Keratinocyte (primary cell): ENCODE measurements around the gene PRLH. TPM values are rescaled to one million over a fixed set of nuclear protein-coding genes. Genes with fewer than 3 reads are reported as not detected.

ENCODE experiments used
- DNase-seq: peaks from one replicate; pipeline ENCODE4 v3.0.0-alpha.2; 2011; ENCODE audit warnings: low read depth, missing footprints, low spot score
- FAIRE-seq: peaks from 2 replicates; lab custom pipeline; 2011; peaks lifted over from hg19 to GRCh38; lab: Jason Lieb, UNC
- H2AFZ ChIP-seq: 2 replicates; pipeline ENCODE4 v1.6.0; 2012; ENCODE audit warnings: low read length, control low read depth, inconsistent platforms; ENCODE audit not compliant: control insufficient read depth
- H3K27ac ChIP-seq: 2 replicates; pipeline ENCODE4 v1.5.1; 2011; ENCODE audit warnings: low read length; ENCODE audit not compliant: control insufficient read depth, insufficient read depth
- H3K27me3 ChIP-seq: 3 replicates; pipeline ENCODE4 v1.6.0; 2011; ENCODE audit warnings: low read length; ENCODE audit not compliant: control insufficient read depth, insufficient read depth; ENCODE audit errors: extremely low read depth
- H3K36me3 ChIP-seq, 2 experiments: 2 replicates in 1 of 2; 3 replicates in 1 of 2; pipeline ENCODE4 v1.5.1; 2011; ENCODE audit warnings: low read length in 2 of 2, mild to moderate bottlenecking in 1 of 2; ENCODE audit not compliant: control insufficient read depth in 2 of 2, insufficient read depth in 2 of 2; ENCODE audit errors: extremely low read depth in 1 of 2
- H3K4me1 ChIP-seq: 3 replicates; pipeline ENCODE4 v1.5.1; 2011; ENCODE audit warnings: low read length; ENCODE audit not compliant: control insufficient read depth, insufficient read depth; ENCODE audit errors: extremely low read depth
- H3K4me2 ChIP-seq: 3 replicates; pipeline ENCODE4 v1.6.0; 2011; ENCODE audit warnings: low read depth, low read length; ENCODE audit not compliant: control insufficient read depth, insufficient read depth; ENCODE audit errors: extremely low read depth
- H3K4me3 ChIP-seq, 3 experiments: fragments of 200-600 bp in 1 of 3; sonication (generic) in 1 of 3; 2 replicates in 2 of 3; 3 replicates in 1 of 3; pipeline ENCODE4 v1.5.1; 2011 to 2016; ENCODE audit warnings: low read length in 3 of 3, mild to moderate bottlenecking in 3 of 3, control low read depth in 2 of 3, inconsistent platforms in 1 of 3, low read depth in 1 of 3, mixed read lengths in 1 of 3, mixed run types in 1 of 3, moderate library complexity in 1 of 3; ENCODE audit not compliant: control insufficient read depth in 2 of 3, insufficient read depth in 2 of 3; ENCODE audit errors: extremely low read depth in 1 of 3
- H3K79me2 ChIP-seq: 2 replicates; pipeline ENCODE4 v1.6.0; 2012; ENCODE audit warnings: low read length; ENCODE audit not compliant: control insufficient read depth, insufficient read depth
- H3K9ac ChIP-seq: 3 replicates; pipeline ENCODE4 v1.6.0; 2011; ENCODE audit warnings: low read length; ENCODE audit not compliant: control insufficient read depth, insufficient read depth; ENCODE audit errors: extremely low read depth
- H3K9me1 ChIP-seq: 3 replicates; pipeline ENCODE4 v1.6.0; 2011; ENCODE audit warnings: low read length; ENCODE audit not compliant: control insufficient read depth, insufficient read depth; ENCODE audit errors: extremely low read depth
- H3K9me3 ChIP-seq: 2 replicates; pipeline ENCODE4 v1.5.1; 2012; ENCODE audit warnings: low read depth, low read length; ENCODE audit not compliant: control insufficient read depth
- H4K20me1 ChIP-seq: 3 replicates; pipeline ENCODE4 v1.6.0; 2011; ENCODE audit warnings: low read length; ENCODE audit not compliant: control insufficient read depth, insufficient read depth; ENCODE audit errors: extremely low read depth
- EZH2 ChIP-seq: IDR thresholded peaks from one replicate; pipeline ENCODE4 v1.6.1; 2012; ENCODE audit warnings: inconsistent platforms, mild to moderate bottlenecking, low read length, moderate library complexity
- dilution Hi-C: fragments of 300-500 bp; cut with MboI; formaldehyde crosslinking; loops from one replicate; pipeline ENCODE4 v1.7.0; 2020; ENCODE audit warnings: low sequenced_read_pairs; ENCODE audit not compliant: extremely low pct_ligation_motif_present
- polyA minus RNA-seq, 3 experiments: library from RNA; depleted of rRNA, polyadenylated mRNA; stranded (reverse); fragments of >200 nt; gene quantifications; 1 replicate in 1 of 3; 2 replicates in 1 of 3; 3 replicates in 1 of 3; pipeline ENCODE4 v1.2.3, GENCODE V29; 2011
- polyA plus RNA-seq, 5 experiments: library from polyadenylated mRNA; depleted of rRNA in 3 of 5; stranded (reverse) in 3 of 5; stranded (forward) in 1 of 5; unstranded in 1 of 5; fragments of >200 nt; gene quantifications; 1 replicate in 1 of 5; 2 replicates in 3 of 5; 3 replicates in 1 of 5; pipeline versions ENCODE4 v1.2.1 to v1.2.3, GENCODE V29; 2011 to 2012; ENCODE audit warnings: missing spikeins in 2 of 5, low read depth in 1 of 5, low replicate concordance in 1 of 5
- TF ChIP-seq, protein P1 (sequence below), 3 experiments: IDR thresholded peaks in 1 of 3; conservative IDR thresholded peaks in 1 of 3; optimal IDR thresholded peaks in 1 of 3; 2 replicates in 2 of 3; 3 replicates in 1 of 3; pipeline versions ENCODE3 to v1.5.1; 2011; ENCODE audit warnings: low read length in 3 of 3, mild to moderate bottlenecking in 3 of 3, moderate library complexity in 2 of 3, control low read depth in 1 of 3, inconsistent platforms in 1 of 3; ENCODE audit not compliant: insufficient read depth in 2 of 3; ENCODE audit errors: extremely low read depth in 1 of 3

The PRLH gene, protein sequence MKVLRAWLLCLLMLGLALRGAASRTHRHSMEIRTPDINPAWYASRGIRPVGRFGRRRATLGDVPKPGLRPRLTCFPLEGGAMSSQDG
- polyA plus RNA-seq = not detected in 3 replicates
- polyA plus RNA-seq (2011; ENCODE audit: low read depth) = not detected
- not detected in 2 replicates for polyA plus RNA-seq (2011; cell fraction: cytosol; rRNA removed)
- polyA plus RNA-seq (2011; cell fraction: nucleus; rRNA removed) = not detected in 2 replicates
- polyA plus RNA-seq (2012; ENCODE audit: low replicate concordance) = not detected in 2 replicates
- not detected in 3 replicates for polyA minus RNA-seq
- not detected for polyA minus RNA-seq (2011; cell fraction: cytosol; rRNA and poly(A)+ RNA removed)
- polyA minus RNA-seq (2011; cell fraction: nucleus; rRNA and poly(A)+ RNA removed) = not detected in 2 replicates

DNA sequence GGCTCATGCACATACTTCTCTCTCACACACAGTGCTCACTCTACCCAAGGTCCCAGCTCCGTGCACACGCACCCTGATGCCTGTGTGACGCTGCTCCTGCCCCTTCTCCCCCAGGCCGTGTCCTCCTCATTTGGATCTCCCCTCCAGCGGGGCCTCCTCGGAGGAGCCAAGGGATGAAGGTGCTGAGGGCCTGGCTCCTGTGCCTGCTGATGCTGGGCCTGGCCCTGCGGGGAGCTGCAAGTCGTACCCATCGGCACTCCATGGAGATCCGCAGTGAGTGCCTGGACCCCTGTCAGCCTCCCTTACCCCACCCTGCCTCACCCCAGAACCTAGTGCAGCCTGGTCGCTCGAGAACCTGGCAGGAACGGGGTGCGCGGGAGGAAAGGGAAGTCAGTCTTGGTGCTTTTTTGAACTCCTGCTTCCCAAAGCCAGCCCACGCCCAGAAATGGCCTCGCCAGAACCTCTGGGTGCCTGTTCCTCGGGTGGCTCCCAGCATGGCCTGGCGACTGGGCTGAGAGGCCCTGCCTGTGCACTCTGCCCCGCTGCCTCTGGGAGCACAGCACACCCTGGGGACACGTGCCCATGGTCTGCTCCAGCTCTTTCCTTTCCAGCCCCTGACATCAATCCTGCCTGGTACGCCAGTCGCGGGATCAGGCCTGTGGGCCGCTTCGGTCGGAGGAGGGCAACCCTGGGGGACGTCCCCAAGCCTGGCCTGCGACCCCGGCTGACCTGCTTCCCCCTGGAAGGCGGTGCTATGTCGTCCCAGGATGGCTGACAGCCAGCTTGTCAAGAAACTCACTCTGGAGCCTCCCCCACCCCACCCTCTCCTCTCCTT is at the start of gene PRLH:
PRLH (plus strand) TSS at position 174 of the 835 bp plus-strand sequence; CDS start at position 174, 0 bp downstream.
- Histone ChIP-seq H3K4me1 (no peaks in the 10 kb centered on the region), H3K9me3 (peaks cover 3% of the 10 kb centered on the region), H3K27ac (no peak within 1 kb of the TSS), H3K4me2 (no peak within 1 kb of the TSS), H3K9ac (no peak within 1 kb of the TSS), H3K27me3 (no peaks in the 10 kb centered on the region), H3K9me1 (no peaks in the 10 kb centered on the region), H3K36me3 (no peaks in the 10 kb centered on the region), H4K20me1 (no peaks in the 10 kb centered on the region), H3K79me2 (no peaks in the 10 kb centered on the region), H3K4me3 (no peak within 1 kb of the TSS), H2AFZ (no peak within 1 kb of the TSS)
- TF ChIP-seq, protein P1, sequence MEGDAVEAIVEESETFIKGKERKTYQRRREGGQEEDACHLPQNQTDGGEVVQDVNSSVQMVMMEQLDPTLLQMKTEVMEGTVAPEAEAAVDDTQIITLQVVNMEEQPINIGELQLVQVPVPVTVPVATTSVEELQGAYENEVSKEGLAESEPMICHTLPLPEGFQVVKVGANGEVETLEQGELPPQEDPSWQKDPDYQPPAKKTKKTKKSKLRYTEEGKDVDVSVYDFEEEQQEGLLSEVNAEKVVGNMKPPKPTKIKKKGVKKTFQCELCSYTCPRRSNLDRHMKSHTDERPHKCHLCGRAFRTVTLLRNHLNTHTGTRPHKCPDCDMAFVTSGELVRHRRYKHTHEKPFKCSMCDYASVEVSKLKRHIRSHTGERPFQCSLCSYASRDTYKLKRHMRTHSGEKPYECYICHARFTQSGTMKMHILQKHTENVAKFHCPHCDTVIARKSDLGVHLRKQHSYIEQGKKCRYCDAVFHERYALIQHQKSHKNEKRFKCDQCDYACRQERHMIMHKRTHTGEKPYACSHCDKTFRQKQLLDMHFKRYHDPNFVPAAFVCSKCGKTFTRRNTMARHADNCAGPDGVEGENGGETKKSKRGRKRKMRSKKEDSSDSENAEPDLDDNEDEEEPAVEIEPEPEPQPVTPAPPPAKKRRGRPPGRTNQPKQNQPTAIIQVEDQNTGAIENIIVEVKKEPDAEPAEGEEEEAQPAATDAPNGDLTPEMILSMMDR (optimal IDR thresholded peaks at IDR 0.05 in 1 of 3, IDR thresholded peaks at IDR 0.05 in 1 of 3, conservative IDR thresholded peaks at IDR 0.05 in 1 of 3; ENCODE audit: extremely low read depth in 1 of 3, insufficient read depth in 2 of 3, low read length in 3 of 3) = no peak
- no peak for TF ChIP-seq EZH2
- FAIRE-seq (no peak), DNase-seq (no peak)
- dilution Hi-C loops = no loop called here

DNA sequence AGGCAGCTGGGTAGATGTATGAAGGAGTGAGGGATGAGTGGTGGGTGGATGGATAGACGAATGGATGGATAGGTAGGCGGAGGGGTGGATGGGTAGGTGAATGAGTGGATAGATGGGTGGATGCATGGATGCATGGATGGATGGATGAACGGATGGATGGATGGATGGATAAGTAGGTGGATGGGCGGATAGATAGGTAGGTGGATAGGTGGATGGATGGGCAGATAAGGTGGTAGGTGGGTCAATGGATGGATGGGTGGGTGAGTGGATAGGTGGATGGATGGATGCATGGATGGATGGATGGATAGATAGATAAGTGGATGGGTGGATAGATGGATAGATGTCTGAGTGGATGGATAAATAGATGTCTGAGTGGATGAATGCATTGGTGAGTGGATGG is 49.2 kb upstream of the PRLH start:
- dilution Hi-C loops = no loop called here
- FAIRE-seq = no peak

More for the DNA sequence above, 49.2 kb upstream of the PRLH start:
- no peaks in the 10 kb centered on the region for H4K20me1 ChIP-seq
- no peaks in the 10 kb centered on the region for H3K79me2 ChIP-seq
- H3K4me2 ChIP-seq = no peak overlapping the region
- H3K4me1 ChIP-seq = no peaks in the 10 kb centered on the region
- DNase-seq = no peak
- no peaks in the 10 kb centered on the region for H3K9me3 ChIP-seq
- H3K4me3 ChIP-seq = no peak overlapping the region
- no peaks in the 10 kb centered on the region for H3K36me3 ChIP-seq
- no peaks in the 10 kb centered on the region for H3K9me1 ChIP-seq
- H2AFZ ChIP-seq = no peak overlapping the region
- TF ChIP-seq EZH2 = no peak
- TF ChIP-seq, protein P1 (optimal IDR thresholded peaks at IDR 0.05 in 1 of 3, IDR thresholded peaks at IDR 0.05 in 1 of 3, conservative IDR thresholded peaks at IDR 0.05 in 1 of 3; ENCODE audit: extremely low read depth in 1 of 3, insufficient read depth in 2 of 3, low read length in 3 of 3) = no peak
- H3K9ac ChIP-seq = no peak overlapping the region
- H3K27me3 ChIP-seq = no peaks in the 10 kb centered on the region
- no peak overlapping the region for H3K27ac ChIP-seq
